HL-60 (cell line): ENCODE measurements around the gene NCOA5.
A peak's percentile ranks its signal among the peaks of the same experiment; 100 is the strongest.

Experiments
- DNase-seq, 2 experiments: peaks; one replicate each; pipeline ENCODE4 v3.0.0-alpha.2; 2010 to 2020; ENCODE audit warnings: low read depth in 1 of 2, low spot score in 1 of 2
- H3K27ac ChIP-seq: fragments of 250-450 bp; sonication (Bioruptor Pico); replicated peaks from 2 replicates; pipeline ENCODE4 v1.5.1; 2020; ENCODE audit warnings: mild to moderate bottlenecking, moderate library complexity
- H3K27me3 ChIP-seq: fragments of 250-450 bp; sonication (Bioruptor Pico); 2 replicates; pipeline ENCODE4 v1.5.1; 2021; ENCODE audit warnings: mild to moderate bottlenecking, moderate library complexity; ENCODE audit not compliant: insufficient read depth, poor library complexity, severe bottlenecking
- H3K4me3 ChIP-seq: replicated peaks from 2 replicates; pipeline ENCODE4 v1.5.1; 2011; ENCODE audit warnings: mild to moderate bottlenecking, control low read depth, low read length; ENCODE audit not compliant: insufficient read depth
- CTCF ChIP-seq: IDR thresholded peaks from one replicate; pipeline ENCODE4 v1.5.1; 2011; ENCODE audit warnings: low read length, control low read depth, inconsistent platforms; ENCODE audit not compliant: insufficient read depth
- GABPA ChIP-seq: IDR thresholded peaks from 2 replicates; pipeline ENCODE4 v1.6.1; 2012; ENCODE audit warnings: low read depth
- POLR2AphosphoS5 ChIP-seq: IDR thresholded peaks from 2 replicates; pipeline ENCODE4 v1.6.1; 2012; ENCODE audit warnings: low read depth
- SPI1 ChIP-seq: IDR thresholded peaks from 2 replicates; pipeline ENCODE4 v1.6.1; 2012; ENCODE audit warnings: low read depth, mild to moderate bottlenecking, borderline replicate concordance
- TF ChIP-seq, protein P1 (sequence below): IDR thresholded peaks from 2 replicates; pipeline ENCODE4 v1.6.1; 2012; ENCODE audit warnings: low read depth; ENCODE audit not compliant: insufficient replicate concordance

NCOA5 gene

GRCh38 chr20:46132705-46133120 is 43.0 kb upstream of the NCOA5 start:
- no peak overlapping the region for H3K27ac ChIP-seq
- peak; percentile 28 to 52 for DNase-seq
- no peak overlapping the region for H3K4me3 ChIP-seq
- peak; percentile 48 for TF ChIP-seq CTCF
- TF ChIP-seq GABPA = no peak
- peaks cover 5% of the 10 kb centered on the region for H3K27me3 ChIP-seq

GRCh38 chr20:46131396-46131795 is 41.6 kb upstream of the NCOA5 start:
- no peak for DNase-seq
- H3K4me3 ChIP-seq = no peak overlapping the region
- no peak overlapping the region for H3K27ac ChIP-seq
- TF ChIP-seq CTCF (no peak), SPI1 (no peak), GABPA (no peak), POLR2AphosphoS5 (no peak)
- TF ChIP-seq, protein P1, sequence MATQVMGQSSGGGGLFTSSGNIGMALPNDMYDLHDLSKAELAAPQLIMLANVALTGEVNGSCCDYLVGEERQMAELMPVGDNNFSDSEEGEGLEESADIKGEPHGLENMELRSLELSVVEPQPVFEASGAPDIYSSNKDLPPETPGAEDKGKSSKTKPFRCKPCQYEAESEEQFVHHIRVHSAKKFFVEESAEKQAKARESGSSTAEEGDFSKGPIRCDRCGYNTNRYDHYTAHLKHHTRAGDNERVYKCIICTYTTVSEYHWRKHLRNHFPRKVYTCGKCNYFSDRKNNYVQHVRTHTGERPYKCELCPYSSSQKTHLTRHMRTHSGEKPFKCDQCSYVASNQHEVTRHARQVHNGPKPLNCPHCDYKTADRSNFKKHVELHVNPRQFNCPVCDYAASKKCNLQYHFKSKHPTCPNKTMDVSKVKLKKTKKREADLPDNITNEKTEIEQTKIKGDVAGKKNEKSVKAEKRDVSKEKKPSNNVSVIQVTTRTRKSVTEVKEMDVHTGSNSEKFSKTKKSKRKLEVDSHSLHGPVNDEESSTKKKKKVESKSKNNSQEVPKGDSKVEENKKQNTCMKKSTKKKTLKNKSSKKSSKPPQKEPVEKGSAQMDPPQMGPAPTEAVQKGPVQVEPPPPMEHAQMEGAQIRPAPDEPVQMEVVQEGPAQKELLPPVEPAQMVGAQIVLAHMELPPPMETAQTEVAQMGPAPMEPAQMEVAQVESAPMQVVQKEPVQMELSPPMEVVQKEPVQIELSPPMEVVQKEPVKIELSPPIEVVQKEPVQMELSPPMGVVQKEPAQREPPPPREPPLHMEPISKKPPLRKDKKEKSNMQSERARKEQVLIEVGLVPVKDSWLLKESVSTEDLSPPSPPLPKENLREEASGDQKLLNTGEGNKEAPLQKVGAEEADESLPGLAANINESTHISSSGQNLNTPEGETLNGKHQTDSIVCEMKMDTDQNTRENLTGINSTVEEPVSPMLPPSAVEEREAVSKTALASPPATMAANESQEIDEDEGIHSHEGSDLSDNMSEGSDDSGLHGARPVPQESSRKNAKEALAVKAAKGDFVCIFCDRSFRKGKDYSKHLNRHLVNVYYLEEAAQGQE = no peak
- H3K27me3 ChIP-seq = peaks cover 5% of the 10 kb centered on the region

GRCh38 chr20:46130534-46130933 is 40.8 kb upstream of the NCOA5 start:
- peaks cover 5% of the 10 kb centered on the region for H3K27me3 ChIP-seq
- DNase-seq = no peak
- no peak for TF ChIP-seq POLR2AphosphoS5
- TF ChIP-seq, protein P1 = no peak
- no peak for TF ChIP-seq GABPA
- TF ChIP-seq SPI1 = no peak
- TF ChIP-seq CTCF = no peak
- H3K27ac ChIP-seq = no peak overlapping the region
- H3K4me3 ChIP-seq = no peak overlapping the region

DNA sequence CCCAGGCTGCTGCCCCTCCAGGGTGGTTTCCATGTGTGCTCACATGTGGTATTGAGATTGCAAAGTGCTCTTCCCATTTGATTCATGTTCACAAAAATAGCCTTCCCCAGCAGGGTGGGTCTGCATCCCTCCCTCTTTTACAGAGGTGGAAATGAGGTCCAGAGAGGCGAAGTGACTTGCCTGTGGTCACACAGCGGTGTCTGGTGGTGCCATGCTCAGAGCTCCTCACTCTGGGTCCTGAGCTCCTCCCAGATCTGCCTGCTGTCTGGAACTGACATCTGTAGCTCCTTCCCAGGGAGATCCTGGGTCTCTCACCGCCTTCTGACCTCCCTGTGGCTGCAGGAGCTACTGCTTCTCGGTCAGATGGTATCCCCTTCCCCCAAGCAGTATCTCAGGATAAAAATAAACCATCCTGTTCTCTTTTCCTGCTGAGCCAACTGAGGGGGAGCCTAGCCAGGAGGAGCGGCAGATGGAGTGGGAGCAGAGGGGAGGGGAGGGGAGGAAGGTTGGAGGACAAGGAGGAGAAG is 40.3 kb upstream of the NCOA5 start:
- peaks cover 5% of the 10 kb centered on the region for H3K27me3 ChIP-seq
- no peak for DNase-seq
- H3K27ac ChIP-seq = no peak overlapping the region
- no peak overlapping the region for H3K4me3 ChIP-seq
- no peak for TF ChIP-seq GABPA
- TF ChIP-seq CTCF = no peak
- TF ChIP-seq, protein P1 = no peak
